Stimulated activated CD4-positive, alpha-beta T cell treated with anti-CD3 and anti-CD28 coated beads, Interleukin-4, amount 100 ng/mL, for 48 hours (primary cell): Measurements from ENCODE around the gene ADARB2.

Source experiments
- DNase-seq, 2 donors: peaks; one replicate each; pipeline ENCODE4 v3.0.0-alpha.2; 2020; ENCODE audit warnings: low read depth in 2 of 2

Gene ADARB2

DNA sequence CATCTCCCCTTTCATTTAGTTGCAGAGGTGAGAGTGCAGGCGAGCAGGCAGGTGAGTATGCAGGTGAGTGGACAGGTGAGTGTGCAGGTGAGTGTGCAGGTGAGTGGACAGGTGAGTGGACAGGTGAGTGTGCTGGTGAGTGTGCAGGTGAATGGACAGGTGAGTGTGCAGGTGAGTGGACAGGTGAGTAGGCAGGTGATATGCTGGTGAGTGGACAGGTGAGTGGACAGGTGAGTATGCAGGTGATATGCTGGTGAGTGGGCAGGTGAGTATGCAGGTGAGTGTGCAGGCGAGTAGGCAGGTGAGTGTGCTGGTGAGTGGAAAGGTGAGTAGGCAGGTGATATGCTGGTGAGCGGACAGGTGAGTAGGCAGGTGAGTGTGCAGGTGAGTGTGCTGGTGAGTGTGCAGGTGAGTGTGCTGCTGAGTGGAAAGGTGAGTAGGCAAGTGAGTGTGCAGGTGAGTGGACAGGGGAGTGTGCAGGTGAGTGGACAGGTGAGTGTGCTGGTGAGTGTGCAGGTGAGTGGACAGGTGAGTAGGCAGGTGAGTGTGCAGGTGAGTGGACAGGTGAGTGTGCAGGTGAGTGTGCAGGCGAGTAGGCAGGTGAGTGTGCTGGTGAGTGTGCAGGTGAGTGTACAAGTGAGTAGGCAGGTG lies 165.6 kb downstream of the ADARB2 start:
- DNase-seq = no peak

DNA sequence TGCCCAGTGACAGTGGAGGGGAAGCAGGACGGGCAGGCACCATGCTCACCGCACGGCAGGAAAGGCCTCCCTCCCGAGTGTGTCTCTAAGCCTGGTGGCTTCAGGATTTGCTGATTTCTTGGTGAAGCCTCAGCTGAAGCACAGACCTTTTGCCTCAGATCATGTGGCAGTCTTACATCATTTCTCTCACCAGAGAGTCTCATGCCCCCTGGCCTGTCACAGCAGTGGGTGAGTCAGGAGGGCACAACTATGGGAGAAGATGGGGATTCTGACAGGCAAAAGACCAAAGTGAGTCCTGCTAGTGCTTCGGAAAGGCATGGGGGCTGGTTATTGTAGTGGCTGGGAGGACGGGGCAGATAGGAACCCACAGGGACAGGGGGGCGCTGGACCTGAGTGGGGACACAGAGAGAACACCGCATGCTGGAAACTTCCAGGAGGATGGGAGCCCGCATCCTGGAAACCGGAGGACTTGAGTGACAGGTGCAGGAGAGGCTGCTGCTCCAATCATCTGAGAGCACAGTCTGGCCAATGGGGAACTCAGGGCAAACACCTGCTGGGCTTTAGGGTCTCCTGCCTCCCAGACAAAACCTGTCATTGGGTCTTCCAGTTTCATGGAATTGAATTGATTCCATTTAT lies 166.8 kb downstream of the ADARB2 start:
- DNase-seq = no peak

DNA sequence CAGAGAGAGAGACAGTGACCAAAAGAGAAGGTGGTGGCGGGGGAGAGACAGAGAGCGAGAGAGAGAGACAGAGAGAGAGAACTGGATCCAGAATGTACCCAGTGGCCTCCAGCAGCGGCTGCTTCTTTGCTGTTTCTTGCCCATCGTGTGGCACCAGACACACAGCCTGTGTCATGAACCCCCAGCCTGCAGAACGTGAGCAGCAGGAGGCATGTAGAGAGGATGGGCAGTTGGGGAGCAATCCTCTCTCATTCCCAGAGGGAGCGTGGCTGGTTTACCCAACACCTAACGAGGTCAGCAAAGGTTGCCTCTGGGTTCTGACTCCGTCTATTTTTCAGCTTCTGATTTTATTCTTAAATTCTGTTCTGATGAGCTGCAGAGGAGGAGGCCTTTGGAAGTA lies 168.1 kb downstream of the ADARB2 start:
- DNase-seq = no peak

DNA sequence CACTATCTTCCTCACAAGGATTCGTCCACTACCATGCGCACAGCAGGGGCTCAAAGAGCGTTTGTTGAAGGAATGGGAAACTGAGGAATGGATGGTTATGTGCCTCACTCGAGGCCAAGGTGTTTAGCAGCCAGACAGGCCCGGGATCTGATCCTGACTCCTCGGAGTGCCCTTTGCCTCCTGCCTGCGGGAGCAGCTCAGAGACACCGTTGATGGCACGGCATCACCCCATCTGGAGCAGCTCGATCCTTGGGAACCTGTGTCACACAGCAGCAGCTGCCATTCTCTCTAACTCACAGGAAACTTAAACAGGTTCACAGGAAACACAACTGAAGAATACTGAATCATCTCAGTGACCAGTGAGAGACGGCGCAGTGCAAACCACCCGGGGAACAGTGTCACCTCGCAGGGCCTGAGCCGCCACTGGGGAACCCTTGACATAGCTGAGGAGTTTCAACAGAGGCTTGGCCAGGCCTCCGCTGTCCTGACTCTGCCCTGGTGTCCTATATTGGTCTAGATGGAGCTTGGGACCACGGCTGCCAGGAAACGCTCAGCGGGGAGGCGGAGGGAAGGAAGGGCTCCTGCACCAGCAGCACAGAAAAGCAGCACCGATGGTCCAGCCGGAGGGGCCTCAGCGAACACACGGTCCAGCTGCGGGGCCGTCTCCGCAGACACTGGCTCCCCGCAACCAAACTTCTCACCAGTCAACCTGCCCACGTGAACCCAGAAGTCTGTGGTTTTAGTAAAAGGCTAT lies 169.4 kb downstream of the ADARB2 start:
- no peak for DNase-seq

DNA sequence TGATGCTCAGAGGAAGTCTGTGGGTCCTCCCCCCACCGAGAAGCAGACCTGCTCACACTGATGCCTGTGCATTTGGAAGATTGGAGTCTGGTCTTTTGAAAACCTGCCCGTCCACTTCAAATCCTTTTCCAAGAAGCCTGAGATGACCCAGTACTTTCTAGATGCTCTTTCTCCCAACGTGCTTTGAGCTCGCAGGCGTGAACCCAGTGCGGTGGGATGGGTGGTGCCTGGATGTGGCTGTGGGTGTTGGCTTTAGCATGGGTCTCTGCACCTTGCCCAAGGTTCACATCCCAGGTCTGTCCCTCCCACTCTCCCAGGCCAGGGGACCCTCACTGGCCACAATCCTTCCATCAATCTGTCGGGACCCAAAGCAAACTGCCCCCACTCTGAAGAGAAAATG lies 170.2 kb downstream of the ADARB2 start:
- DNase-seq = no peak

DNA sequence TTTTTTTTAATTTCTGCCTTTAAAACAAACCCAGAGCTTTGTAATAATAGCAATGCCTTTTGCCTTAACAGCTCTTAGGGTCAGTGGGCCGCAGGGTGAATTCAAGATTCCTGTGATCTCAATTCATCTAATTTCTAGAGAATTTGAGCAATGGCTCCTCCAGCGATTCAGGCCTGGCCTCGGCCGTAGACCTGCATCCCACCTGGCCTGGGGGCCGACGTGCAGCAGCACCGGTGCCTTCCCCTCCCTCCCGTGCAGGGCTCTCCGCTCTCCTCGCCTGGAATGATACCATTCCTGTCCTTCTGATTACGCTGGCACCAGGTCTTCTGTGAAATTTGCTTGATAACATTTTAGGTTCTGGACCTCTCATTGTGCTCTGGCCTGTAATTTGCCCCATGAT lies 172.5 kb downstream of the ADARB2 start:
- no peak for DNase-seq

DNA sequence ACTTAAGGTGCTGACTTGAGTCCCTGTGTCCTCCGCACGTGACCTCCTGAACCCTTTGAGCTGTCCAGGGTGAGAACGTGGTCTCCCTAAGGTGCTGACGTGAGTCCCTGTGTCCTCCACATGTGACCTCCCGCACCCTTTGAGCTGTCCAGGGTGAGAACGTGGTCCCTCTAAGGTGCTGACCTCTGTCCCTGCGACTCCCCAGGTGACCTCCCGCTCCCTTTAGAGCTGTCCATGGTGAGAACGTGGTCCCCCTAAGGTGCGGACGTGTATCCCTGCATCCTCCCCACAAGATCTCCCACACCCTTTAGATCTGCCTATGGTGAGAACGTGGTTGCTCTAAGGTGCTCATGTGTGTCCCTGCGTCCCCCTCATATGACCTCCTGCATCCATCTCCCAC lies 174.3 kb downstream of the ADARB2 start:
- DNase-seq = no peak

DNA sequence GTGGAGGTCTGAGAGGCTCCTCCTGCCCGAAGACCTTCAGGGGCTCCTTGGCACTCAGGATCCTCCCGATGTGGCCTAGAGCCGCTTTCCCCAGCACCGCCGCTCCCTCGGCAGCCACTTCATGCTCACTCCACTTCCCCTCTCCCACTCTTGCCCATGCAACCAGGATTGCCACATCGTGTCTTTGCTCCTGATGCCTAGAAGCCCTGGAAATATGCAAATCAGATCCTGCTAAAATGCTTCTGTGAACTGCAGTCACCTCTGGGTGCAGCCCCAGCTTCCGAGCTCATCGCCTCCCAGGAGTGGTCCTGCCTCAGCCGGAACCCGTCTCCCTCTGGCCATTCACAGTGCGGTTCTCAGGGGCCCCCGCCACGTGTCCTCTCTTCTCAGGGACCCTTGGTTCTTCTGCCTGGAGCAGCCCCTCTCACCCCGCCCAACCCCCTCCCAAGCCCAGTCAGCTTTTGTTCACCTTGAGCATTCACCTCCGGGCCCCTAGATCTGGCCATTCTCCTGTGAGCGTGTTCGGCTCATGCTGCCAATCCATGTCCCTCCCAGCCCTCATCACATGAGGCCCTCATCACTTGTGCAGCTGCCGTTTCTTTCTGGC lies 175.5 kb downstream of the ADARB2 start:
- DNase-seq = no peak

DNA sequence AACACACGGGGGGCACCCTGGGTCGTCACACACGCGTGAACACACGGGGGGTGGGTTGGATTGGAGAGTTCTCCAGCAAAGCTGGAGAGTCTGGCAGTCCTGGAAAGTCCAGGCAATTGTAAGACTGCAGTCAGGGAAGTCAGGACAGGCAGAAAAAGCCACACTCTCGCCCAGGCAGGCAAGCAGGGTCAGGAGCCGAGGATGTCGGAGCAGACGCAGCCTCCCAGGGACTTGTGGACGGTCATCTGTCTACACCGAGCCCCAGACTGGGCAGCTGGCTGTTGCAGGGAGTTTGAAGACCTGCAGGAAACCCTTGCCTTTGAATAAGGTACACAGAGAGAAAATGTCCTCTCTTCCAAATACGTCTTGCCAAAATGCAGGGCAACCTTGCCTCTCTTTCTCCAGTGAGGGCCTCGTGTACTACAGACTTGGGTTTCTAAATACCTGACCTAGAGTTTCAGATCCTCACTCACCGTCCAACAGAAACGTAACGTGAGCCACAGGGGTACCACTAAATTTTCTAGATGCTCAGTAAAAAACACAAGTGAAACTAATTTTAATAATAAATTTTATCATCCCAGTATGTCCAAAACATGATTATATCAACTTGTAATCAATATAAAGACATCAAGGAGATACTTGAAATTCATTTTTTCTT lies 176.7 kb downstream of the ADARB2 start:
- DNase-seq = no peak

DNA sequence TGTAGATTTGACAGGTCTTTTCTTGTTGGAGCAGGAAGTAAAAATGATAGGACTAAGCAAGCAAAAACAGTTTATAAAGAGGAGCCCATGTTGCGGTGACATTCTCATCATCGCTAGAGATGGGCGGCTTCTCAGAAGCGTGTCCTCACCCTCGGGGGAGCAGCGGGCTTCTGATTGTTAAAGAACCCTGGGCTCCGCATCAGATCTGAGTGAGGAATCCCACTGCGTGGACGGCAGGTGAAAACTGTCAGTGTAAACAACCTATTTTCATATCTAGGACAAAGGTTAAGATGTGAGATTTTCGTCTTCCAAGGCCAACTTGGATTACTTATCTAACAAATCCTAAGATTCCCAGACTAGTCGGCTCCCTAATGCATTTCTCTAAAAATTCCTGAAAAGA lies 177.6 kb downstream of the ADARB2 start:
- no peak for DNase-seq

DNA sequence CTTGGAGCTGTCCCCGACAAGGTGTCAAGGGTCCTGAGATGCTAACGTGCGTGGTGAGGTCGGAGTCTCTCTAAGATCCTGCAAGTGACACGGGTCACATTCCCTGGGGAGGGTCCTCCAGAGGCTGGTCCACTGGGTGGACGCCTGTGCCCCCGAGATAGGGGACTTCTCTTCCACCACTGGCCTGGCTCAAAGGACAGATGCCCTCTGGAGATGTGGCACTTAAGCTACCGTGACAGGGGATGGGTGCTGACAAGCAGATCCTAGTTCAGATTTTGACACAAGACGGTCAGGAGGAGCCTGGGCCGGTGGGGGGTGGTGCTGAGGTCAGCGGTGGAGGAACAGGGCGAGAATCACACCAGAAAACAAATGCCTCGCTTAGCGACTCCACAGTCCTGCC lies 178.0 kb downstream of the ADARB2 start:
- no peak for DNase-seq

DNA sequence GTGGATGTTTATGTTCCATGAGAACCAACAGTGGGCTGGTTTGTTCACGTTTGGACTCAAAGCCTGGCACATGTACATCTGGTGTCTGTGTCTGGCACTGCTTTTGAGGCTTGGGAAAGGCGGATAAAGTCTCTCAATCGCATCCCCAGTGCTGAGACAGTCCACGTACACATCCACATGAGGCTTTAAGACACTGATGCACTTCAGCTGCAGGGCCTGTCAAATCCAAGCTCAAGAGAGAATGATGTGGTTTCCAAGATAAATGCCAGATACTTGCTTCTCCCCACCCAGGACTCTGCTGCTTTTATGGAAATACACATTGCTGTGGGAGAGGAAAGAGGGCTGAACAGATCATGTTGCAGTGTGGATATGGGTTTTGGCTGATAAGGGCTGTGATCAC lies 178.4 kb downstream of the ADARB2 start:
- no peak for DNase-seq

DNA sequence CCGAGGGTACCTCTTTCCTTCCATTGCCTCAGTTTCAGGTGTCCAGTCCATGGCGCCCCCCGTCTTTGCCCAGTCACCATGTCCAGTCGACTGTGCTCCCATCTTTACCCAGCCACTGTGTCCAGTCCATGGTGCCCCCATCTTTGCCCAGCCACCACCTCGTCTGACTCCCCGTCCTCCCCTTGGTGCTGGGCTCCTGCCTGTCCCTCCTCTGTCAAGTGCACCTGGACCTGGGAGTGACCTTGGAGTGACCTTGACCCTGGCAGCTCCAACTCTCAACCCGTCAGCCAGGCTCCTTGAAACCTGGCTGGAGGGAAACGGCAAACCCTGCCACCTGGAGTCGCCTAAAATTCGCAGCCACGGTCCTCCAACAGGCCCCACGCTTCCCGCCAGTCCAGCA lies 180.2 kb downstream of the ADARB2 start:
- DNase-seq = no peak

DNA sequence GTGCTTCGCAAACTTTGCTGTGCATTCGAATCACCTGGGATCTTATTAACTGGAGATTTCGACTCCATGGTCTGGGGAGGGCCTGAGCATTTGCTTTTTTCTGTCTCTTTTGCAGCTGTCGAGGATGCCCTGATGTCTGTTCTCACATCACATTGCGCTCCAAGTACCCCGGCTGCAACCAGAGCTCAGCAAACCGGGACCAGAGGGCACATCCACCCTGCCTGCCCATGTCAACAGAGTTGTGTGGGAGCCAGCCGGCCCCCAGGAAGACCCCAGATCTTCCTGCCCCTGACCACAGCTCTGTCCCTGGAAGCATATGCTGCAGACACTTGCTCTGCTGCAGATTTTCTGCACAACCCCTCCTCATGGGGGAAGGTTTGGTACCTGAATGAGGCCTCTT lies 180.8 kb downstream of the ADARB2 start:
- DNase-seq = no peak

DNA sequence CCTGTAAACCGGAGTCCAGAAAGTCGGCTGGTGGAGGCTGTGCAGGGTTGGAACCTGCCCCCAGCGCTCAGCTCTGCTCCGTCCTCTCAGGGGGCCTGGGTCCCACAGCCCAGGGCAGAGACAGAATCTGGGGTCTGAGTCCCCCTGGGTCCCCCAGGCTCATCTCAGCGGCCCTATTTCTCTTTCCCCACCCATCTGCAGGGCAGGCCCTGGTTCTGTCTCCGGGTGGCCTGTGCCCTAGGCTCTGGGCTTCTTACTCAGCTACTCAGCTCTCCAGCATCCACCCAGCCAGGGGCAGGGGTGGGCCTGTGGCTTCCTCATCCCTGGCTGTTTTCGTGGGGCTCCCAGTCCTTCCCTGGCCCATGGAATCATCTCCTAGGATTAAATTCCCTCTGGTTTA lies 183.4 kb downstream of the ADARB2 start:
- DNase-seq = no peak

DNA sequence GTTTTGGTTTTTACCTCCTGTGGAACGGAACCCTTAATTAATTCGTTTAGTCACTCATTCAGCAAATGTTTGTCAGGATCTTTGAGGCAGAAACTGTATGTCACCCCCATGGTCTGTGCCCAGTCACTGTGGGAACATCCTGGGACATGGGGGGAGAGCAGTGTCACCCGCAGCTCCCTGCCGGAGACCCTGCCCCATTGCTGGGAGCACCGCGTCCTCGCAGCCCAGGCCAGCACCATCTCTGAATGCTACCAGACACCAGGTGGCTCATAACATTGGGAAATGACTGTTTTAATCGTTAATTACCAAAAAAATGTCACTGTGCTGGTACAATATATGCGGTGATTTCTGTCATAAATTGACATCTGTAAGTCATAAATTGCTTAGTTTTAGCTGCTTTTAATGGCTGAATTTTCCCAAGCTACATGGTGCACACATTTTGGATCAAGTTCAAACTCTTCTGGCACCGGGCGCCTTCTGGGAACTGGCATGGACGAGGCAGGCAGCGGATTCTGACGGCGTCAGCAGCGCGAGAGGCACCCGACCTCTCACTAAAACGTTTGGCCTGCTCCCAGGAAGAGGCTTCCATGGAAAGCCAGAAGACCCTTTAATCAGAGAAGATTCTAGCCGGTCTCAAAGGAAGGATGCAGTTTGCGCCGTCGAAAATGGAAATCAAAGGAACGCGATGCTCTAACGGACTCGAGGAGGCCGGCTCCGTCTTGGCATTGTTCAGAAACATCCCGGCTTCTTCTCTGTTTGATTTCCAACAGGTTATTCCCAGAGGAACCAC lies 184.2 kb downstream of the ADARB2 start:
- DNase-seq = no peak

DNA sequence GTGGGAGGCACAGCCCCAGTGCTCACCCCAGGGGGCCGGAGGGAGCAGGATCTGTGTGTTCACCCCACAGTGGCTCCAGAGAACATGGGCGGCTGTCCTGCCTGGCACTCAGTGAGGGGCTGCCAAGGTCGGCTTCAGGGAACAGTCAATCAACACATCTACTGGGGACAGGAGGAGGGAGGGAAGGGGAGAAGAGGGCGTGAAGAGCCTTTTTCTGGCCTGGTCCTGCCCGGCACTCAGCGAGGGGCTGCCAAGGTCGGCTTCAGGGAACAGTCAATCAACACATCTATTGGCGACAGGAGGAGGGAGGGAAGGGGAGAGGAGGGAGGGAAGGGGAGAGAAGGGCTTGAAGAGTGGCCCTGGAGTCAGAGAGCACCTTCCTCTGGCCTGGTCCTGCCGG lies 184.9 kb downstream of the ADARB2 start:
- no peak for DNase-seq

DNA sequence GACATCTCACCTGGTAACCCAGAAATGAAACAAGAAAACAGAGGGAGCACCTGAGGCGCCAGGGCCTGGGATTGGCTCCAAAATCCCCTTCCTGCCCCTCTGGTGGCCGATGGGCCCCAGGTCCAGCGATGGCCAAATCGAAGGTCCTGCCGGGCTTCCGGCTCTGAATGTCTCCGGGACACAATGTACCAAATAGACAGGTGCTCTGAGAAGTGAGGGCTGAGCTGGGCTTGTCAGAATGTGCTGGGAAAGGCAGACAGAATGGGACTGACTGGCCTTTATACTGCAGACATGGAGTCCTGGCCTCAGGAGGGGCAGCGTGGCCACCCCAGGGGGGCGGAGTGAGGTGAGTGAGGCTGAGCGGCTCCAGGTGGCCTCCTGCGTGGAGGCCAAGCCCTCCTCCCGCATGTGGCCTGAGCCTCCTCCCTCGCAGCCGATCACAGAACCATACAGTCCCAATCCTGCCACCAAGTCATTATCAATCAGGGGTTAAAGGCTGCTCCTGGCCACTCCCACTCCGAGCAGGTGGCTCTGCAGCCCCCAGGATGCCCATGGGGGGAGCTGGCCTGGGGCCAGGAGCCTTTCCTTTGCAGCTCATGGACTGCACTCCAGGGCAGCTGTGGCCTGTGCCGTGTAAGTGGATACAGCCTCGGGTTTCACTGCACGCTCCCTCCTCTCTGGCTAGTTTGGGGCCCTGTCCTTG lies 185.5 kb downstream of the ADARB2 start:
- DNase-seq = no peak

DNA sequence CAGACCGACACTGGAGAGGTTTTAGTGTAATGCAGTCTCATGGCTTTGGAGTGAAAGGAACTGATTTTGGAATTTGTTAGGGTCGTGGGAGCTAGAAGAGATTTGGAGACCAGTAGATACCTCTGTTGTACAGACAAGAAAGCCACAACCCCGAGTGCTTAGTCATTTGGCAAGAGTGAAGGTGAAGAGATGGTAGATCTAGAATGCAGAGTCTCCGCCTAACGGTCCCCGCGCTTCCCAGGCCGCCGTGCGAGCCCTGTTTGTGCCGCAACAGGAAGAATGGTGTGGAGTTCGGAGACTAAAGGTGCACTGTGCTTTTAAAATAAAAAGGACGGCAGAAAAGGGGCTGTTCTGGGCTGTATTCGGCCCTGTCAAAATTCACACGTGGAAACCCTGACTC lies 186.7 kb downstream of the ADARB2 start:
- DNase-seq = no peak

DNA sequence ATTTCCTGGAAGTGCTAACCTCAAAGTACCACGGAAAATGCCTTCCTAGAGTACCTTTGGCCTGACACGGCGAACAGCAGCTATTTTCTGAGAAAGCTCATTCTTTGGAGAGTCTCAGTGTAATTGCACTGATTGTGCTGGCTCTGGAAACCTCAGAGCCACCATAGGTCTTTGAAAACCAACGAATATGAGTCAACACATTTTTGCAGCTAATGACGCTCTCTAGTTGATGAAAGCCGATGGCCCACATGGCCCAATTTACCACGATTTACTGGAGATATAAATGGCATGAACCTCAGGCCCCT lies 187.1 kb downstream of the ADARB2 start:
- no peak for DNase-seq
